WERI-Rb-1 (cell line): ENCODE measurements around the gene TMPRSS12.
"Not testable (repeated sequence)": the region's sequence is repeated elsewhere in the genome, so short reads cannot be mapped to it uniquely, and the experiment has no call there.

Experiments used
- DNase-seq: peaks from one replicate; pipeline ENCODE4 v3.0.0-alpha.2; 2020
- H3K27ac ChIP-seq: fragments of 250-450 bp; sonication (Bioruptor Pico); 2 replicates; pipeline ENCODE4 v1.5.1; 2020; ENCODE audit warnings: mild to moderate bottlenecking, moderate library complexity
- H3K27me3 ChIP-seq: fragments of 250-450 bp; sonication (Bioruptor Pico); 2 replicates; pipeline ENCODE4 v1.5.1; 2021; ENCODE audit warnings: mild to moderate bottlenecking, low read depth, moderate library complexity; ENCODE audit not compliant: insufficient read depth, severe bottlenecking
- H3K36me3 ChIP-seq: fragments of 250-450 bp; sonication (Bioruptor Pico); 2 replicates; pipeline ENCODE4 v1.5.1; 2020; ENCODE audit warnings: mild to moderate bottlenecking, moderate library complexity
- H3K4me3 ChIP-seq: 2 replicates; pipeline ENCODE4 v1.5.1; 2011; ENCODE audit warnings: low read depth, mild to moderate bottlenecking, control low read depth, low read length
- H3K9me3 ChIP-seq: fragments of 250-450 bp; sonication (Bioruptor Pico); 2 replicates; pipeline ENCODE4 v1.5.1; 2021; ENCODE audit warnings: mild to moderate bottlenecking, moderate library complexity; ENCODE audit not compliant: severe bottlenecking
- TF ChIP-seq, protein P1 (sequence below): IDR thresholded peaks from 2 replicates; pipeline ENCODE4 v1.5.1; 2011; ENCODE audit warnings: low read depth, mild to moderate bottlenecking, control low read depth, inconsistent platforms, low read length

The TMPRSS12 gene

DNA sequence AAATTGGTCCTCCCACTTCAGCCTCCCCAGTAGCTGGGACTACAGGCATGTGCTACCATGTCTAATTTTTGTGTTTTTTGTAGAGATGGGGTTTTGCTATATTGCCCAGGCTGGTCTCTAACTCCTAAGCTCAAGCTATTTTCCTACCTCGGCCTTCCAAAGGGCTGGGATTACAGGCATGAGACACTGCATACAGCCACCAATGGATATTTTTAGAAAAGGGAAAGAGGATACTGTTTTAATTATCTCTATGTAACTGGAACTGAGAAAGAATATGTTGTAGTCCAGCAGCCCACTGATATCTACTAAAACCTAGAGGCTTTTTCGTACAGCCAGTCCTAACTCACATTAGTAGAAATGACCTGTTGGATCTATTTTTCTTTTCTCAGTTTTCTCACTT lies 6.2 kb downstream of the TMPRSS12 start:
- H3K4me3 ChIP-seq = no peak overlapping the region
- no peak for DNase-seq
- TF ChIP-seq, protein P1, sequence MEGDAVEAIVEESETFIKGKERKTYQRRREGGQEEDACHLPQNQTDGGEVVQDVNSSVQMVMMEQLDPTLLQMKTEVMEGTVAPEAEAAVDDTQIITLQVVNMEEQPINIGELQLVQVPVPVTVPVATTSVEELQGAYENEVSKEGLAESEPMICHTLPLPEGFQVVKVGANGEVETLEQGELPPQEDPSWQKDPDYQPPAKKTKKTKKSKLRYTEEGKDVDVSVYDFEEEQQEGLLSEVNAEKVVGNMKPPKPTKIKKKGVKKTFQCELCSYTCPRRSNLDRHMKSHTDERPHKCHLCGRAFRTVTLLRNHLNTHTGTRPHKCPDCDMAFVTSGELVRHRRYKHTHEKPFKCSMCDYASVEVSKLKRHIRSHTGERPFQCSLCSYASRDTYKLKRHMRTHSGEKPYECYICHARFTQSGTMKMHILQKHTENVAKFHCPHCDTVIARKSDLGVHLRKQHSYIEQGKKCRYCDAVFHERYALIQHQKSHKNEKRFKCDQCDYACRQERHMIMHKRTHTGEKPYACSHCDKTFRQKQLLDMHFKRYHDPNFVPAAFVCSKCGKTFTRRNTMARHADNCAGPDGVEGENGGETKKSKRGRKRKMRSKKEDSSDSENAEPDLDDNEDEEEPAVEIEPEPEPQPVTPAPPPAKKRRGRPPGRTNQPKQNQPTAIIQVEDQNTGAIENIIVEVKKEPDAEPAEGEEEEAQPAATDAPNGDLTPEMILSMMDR = no peak
- H3K36me3 ChIP-seq = no peaks in the 10 kb centered on the region
- no peaks in the 10 kb centered on the region for H3K27me3 ChIP-seq
- H3K27ac ChIP-seq = no peak overlapping the region
- H3K9me3 ChIP-seq = no peaks in the 10 kb centered on the region

DNA sequence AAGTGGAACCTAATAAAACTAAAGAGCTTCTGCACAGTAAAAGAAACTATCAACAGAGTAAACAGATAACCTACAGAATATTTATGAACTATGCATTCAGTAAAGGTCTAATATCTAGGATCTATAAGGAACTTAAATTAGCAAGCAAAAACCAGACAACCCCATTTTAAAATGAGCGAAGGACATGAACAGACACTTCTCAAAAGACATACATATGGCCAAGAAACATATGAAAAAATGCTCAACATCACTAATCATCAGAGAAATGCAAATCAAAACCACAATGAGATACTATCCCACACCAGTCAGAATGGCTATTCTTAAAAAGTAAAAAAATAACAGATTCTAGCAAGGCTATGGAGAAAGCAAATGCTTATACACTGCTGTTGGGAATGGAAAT lies 12.5 kb downstream of the TMPRSS12 start:
- not testable (repeated sequence) for H3K36me3 ChIP-seq, H3K9me3 ChIP-seq, H3K27me3 ChIP-seq, H3K27ac ChIP-seq, H3K4me3 ChIP-seq, DNase-seq

DNA sequence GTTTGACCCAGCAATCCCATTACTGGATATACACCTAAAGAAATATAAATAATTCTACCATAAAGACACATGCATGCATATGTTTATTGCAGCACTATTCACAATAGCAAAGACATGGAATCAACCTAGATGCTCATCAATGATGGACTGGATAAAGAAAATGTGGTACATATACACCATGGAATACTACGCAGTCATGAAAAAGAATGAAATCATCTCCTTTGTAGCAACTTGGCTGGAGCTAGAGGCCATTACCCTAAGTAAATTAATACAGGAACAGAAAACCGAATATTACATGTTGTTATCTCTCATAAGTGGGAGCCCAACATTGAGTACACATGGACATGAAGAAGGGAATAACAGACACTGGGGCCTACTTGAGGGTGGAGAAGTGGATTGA lies 13.0 kb downstream of the TMPRSS12 start:
- not testable (repeated sequence) for H3K36me3 ChIP-seq, DNase-seq, H3K9me3 ChIP-seq, H3K4me3 ChIP-seq, H3K27me3 ChIP-seq, H3K27ac ChIP-seq

DNA sequence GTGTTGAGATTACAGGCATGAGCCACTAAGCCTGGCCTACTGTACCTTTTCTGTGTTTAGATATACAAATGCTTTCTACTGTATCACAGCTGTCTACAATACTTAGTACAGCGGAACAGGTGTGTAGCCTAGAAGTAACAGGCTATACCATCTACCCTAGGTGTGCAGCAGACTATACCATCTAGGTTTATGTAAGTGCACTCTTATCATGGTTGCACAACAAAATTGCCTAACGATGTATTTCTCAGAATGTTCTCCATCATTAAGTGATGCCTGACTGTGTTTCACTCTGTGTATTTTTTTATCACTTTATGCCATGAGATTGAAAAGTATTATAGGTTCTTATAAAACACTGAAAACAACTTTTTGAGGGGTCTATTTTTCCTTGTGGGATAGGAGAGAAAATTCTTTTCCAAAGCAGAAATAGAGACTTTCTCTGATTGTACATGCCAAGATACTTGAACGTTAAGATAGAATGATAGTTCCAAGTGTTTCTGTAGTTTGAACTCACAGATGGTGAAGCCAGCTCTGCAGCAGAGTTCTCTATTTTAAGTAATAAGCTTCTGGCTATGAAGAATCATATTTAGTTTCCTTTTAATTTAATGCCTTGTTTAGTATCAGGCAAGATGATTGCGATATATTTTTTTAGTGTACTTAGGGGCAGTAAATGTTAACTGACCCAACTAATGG lies 17.0 kb downstream of the TMPRSS12 start:
- DNase-seq = no peak
- Histone ChIP-seq H3K4me3 (no peak overlapping the region), H3K27ac (no peak overlapping the region), H3K36me3 (no peaks in the 10 kb centered on the region), H3K9me3 (peaks cover 6% of the 10 kb centered on the region), H3K27me3 (no peaks in the 10 kb centered on the region)
- TF ChIP-seq, protein P1 = no peak

DNA sequence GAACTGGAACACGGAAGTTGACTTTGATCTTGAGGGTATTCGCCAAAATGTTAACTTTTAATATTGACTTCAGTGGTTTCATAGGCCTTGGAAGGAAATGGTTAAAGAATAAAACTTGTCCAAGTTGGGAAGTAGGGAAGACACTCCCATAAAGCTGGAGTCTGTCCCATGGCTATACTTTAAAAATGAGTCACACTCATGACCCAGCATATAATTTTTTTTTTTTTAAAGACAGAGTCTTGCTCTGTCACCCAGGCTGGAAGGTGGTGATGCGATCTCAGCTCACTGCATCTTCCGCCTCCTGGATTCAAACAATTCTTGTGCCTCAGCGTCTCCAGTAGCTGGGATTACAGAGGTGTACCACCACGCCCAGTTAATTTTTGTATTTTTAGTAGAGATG lies 19.6 kb downstream of the TMPRSS12 start:
- Histone ChIP-seq H3K36me3 (no peaks in the 10 kb centered on the region), H3K27ac (no peak overlapping the region), H3K9me3 (peaks cover 12% of the 10 kb centered on the region), H3K4me3 (no peak overlapping the region), H3K27me3 (no peaks in the 10 kb centered on the region)
- DNase-seq = no peak
- TF ChIP-seq, protein P1 = no peak

DNA sequence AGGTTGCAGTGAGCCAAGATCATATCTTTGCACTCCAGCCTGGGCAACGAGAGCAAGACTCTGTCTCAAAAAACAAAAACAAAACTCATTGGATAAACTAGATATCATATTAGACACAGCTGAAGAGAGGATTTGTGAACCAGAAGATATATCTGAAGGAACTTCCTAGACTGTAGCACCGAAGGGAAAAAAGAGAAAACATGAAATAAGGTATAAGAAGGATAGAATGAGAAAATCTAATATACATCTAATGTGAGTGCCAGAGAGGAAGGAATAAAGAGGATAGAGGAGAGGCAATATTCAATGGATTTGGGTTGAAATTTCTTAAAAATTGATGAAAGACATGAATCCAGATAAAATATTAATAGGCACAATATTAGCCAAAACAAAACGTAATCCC lies 22.5 kb downstream of the TMPRSS12 start:
- H3K4me3 ChIP-seq = no peak overlapping the region
- TF ChIP-seq, protein P1 = no peak

DNA sequence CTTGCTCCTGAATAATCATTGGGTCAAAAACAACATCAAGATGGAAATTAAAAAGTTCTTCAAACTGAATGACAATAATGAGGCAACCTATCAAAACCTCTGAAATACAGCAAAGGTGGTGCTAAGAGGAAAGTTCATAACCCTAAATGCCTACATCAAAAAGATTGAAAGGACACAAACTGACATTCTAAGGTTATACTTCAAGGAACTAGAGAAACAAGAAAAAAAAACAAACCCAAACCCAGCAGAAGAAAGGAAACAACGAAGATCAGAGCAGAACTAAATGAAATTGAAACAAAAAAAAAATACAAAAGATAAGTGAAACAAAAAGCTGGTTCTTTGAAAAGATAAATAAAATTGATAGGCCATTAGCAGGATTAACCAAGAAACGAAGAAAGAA lies 26.2 kb downstream of the TMPRSS12 start:
- H3K27me3 ChIP-seq, DNase-seq: not testable (repeated sequence)

More for the DNA sequence above, 22.5 kb downstream of the TMPRSS12 start:
- no peak for DNase-seq
- H3K36me3 ChIP-seq = no peaks in the 10 kb centered on the region
- H3K27me3 ChIP-seq = no peaks in the 10 kb centered on the region
- peaks cover 12% of the 10 kb centered on the region for H3K9me3 ChIP-seq
- H3K27ac ChIP-seq = no peak overlapping the region

More for the DNA sequence above, 26.2 kb downstream of the TMPRSS12 start:
- not testable (repeated sequence) for H3K4me3 ChIP-seq, H3K36me3 ChIP-seq, H3K27ac ChIP-seq
- H3K9me3 ChIP-seq = peaks cover 12% of the 10 kb centered on the region
